HG03280 (cell line): Measurements from ENCODE around the gene NELFB.

Experiments used
- ATAC-seq: cut with Tn5 transposase; IDR thresholded peaks from one replicate; pipeline ENCODE4 v1.9.1; 2021; ENCODE audit warnings: mild to moderate bottlenecking, moderate library complexity; ENCODE audit not compliant: unreplicated experiment

The NELFB gene

GRCh38 chr9:137313326-137313936 is 58.3 kb downstream of the NELFB start:
- ATAC-seq: no peak

- ATAC-seq: no peak
These were observed 58.9 kb downstream of the NELFB start for GRCh38 chr9:137313956-137314560.

- no peak for ATAC-seq
These were observed 59.7 kb downstream of the NELFB start for GRCh38 chr9:137314561-137315560.

- no peak for ATAC-seq
These were observed 60.5 kb downstream of the NELFB start for GRCh38 chr9:137315581-137316011.

GRCh38 chr9:137316012-137316981 is 61.2 kb downstream of the NELFB start:
- ATAC-seq: no peak

GRCh38 chr9:137317021-137317717 is 62.0 kb downstream of the NELFB start:
- no peak for ATAC-seq

- no peak for ATAC-seq
These were observed 62.8 kb downstream of the NELFB start for GRCh38 chr9:137317718-137318511.

GRCh38 chr9:137318602-137319001 is 63.5 kb downstream of the NELFB start:
- no peak for ATAC-seq

- ATAC-seq: no peak
These were observed 64.0 kb downstream of the NELFB start for GRCh38 chr9:137319011-137319738.

- no peak for ATAC-seq
These were observed 64.8 kb downstream of the NELFB start for GRCh38 chr9:137319739-137320551.

GRCh38 chr9:137320555-137321384 is 65.6 kb downstream of the NELFB start:
- ATAC-seq: no peak

GRCh38 chr9:137321726-137322361 is 66.7 kb downstream of the NELFB start:
- no peak for ATAC-seq
